ENCODE measurements around the gene THADA. TPM values are rescaled to one million over a fixed set of nuclear protein-coding genes. Genes with fewer than 3 reads are reported as not detected.
"Not testable (repeated sequence)": the region's sequence is repeated elsewhere in the genome, so short reads cannot be mapped to it uniquely, and the experiment has no call there.

The THADA gene
- total RNA-seq, 1 experiment from 2014 or later, result 37.4 TPM

DNA sequence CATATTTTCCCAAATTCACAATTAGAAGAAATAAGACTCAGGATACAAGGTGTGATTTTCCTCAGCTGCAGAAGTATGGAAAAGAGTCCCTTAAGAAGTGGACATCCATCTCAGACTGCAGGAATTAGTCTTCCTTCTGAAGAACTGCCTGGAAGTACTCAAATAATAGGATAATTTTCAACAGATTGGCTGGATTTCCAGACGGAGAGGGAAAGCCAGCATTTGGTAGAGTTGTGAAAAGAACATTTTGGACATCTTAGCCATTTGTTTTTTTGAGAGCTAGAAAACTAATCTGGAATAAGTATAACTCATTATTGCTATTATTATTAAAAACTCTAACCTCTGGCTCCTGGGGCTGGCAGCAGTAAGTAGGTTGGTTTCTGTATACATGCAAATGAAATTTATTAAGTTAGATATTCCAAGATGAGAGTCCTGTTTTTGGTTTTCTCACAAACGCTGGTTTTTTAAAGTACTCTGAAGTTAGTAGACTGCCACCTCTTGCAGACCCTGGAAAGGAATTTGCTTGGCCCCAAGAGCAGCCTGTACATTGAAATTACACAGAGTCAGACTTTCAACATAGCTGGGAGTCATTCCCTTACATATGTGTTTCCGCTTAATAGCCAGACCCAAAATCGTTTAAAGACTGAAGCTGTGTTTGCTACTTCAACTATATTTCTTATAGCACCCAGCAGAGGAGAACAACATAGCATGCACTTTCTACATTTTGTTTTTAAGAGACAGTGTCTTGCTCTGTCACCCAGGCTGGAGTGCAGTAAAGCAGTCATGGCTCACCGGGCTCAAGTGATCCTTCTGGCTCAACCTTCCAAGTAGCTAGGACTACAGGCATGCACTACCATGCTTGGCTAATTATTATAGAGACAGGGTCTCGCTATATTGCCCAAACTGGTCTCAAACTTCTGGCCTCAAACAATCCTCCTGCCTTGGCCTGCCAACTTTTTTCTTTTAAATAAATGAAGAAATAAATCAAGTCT lies 142.4 kb downstream of the THADA start:
- Histone ChIP-seq H3K36me3 (peaks cover 17% of the 10 kb centered on the region), H3K9me3 (no peaks in the 10 kb centered on the region), H3K27me3 (no peaks in the 10 kb centered on the region), H3K4me3 (no peak overlapping the region)
- DNase-seq, result no peak

DNA sequence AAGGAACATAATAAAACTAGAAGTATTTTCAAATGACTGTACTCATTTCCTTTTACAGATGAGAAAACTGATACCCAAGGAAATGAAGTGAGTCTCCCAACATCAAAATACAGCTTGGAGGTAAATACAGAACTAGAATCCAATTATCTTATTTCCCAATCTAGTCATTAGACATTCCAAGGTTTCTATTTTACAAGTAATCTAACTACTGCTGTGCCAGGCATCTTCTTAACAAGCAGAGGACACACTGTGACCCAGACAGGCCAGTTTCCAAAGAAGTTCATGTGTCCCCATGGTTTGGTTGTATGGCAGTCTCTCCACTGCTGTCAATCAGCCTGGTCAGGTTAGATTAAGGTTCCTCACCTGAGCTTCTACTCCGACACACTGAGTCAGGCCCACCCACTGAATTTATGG lies 143.5 kb downstream of the THADA start:
- DNase-seq, result no peak
- H3K9me3 ChIP-seq, result no peaks in the 10 kb centered on the region
- H3K27me3 ChIP-seq, result no peaks in the 10 kb centered on the region
- H3K4me3 ChIP-seq, result no peak overlapping the region
- peaks cover 17% of the 10 kb centered on the region for H3K36me3 ChIP-seq

DNA sequence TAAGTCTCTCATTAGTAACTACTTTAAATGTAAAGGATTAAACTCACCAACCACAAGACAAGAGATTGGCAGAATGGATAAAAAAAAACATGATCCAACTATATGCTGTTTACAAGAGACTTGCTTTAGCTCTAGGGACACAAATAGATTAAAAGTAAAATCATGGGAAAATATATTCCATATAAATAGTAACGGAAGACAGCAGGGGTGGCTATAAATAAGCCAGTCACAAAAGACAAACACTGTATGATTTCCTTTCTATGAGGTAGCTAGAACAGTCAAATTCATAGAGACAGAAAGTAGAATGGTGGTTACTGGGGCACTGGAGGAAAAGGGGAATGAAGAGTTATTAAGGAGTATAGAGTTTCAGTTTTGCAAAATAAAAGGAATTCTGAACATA lies 145.2 kb downstream of the THADA start:
- H3K36me3 ChIP-seq, result peaks cover 17% of the 10 kb centered on the region
- H3K4me3 ChIP-seq, result no peak overlapping the region
- no peaks in the 10 kb centered on the region for H3K27me3 ChIP-seq

DNA sequence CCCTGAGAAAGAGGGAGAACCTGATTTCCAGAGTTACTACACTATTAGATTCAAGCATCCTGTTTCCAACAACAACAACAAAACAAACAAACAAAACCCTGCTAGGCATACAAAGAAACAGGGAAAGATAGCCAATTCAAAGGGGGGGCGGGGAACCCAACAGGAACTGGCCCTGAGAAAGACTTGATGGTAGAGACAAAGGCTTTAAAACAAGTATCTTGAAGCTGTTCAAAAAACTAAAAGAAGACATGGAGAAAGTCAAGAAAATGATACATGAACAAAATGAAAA lies 147.1 kb downstream of the THADA start:
- DNase-seq, result no peak
- peaks cover 17% of the 10 kb centered on the region for H3K36me3 ChIP-seq
- H3K4me3 ChIP-seq, result no peak overlapping the region

More for the DNA sequence above, 145.2 kb downstream of the THADA start:
- no peaks in the 10 kb centered on the region for H3K9me3 ChIP-seq
- DNase-seq, result no peak

DNA sequence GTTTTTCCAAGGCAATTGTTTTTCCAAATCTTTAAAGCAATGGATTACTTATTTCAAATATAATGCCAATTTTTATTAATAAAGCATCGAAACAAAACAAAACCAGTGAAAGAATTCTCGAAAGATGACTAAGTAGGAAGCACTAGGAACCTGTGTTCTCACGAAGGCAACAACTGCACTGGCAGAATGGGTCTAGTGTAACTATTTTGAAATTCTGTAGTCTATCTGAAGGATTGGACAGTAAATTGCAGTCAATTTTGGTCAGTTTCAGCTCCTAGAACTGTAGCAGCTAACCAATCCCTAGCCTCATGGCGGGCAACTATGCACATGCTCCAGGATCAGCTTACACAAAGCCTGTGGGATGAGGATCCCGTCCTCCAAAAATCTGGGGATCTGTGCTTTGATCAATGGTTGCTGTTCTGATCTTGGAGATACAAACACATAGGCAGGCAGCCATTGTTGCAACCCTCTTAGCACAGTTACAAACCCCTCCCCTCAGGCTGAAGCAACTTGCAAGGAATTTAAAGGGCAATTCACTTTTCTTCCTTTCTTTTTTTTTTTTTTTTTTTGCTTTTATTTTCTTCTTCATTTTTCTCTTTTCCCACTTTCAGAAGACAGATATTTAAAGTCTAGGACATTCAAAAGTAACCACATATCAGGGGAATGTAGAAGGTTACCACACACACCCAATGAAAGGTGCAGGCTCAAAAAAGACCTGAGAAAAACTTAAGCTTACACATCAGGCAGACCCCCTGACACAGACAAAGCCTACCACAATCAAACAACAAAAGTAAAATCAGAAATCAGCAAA lies 147.6 kb downstream of the THADA start:
- H3K27me3 ChIP-seq, result no peaks in the 10 kb centered on the region
- H3K36me3 ChIP-seq, result peaks cover 17% of the 10 kb centered on the region
- no peak for DNase-seq
- no peak overlapping the region for H3K4me3 ChIP-seq
- H3K9me3 ChIP-seq, result no peaks in the 10 kb centered on the region

More for the DNA sequence above, 147.1 kb downstream of the THADA start:
- Histone ChIP-seq H3K27me3 (no peaks in the 10 kb centered on the region), H3K9me3 (no peaks in the 10 kb centered on the region)

DNA sequence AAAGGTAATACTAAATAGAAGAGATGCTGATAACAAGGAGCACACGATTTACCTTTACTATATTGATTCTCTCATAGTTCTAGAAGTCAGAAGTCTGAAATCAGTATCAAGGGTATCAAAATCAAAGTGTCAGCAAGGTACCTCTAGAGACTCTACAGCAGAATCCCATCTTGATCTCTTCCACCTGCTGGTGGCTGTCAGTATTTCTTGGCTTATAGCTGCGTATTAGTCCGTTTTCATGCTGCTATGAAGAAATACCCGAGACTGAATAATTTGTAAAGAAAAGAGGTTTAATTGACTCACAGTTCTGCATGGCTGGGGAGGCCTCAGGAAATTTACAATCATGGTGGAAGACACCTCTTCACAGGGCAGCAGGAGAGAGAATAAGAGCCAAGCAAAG lies 149.1 kb downstream of the THADA start:
- H3K9me3 ChIP-seq, H3K36me3 ChIP-seq, DNase-seq, H3K4me3 ChIP-seq, H3K27me3 ChIP-seq: not testable (repeated sequence)

DNA sequence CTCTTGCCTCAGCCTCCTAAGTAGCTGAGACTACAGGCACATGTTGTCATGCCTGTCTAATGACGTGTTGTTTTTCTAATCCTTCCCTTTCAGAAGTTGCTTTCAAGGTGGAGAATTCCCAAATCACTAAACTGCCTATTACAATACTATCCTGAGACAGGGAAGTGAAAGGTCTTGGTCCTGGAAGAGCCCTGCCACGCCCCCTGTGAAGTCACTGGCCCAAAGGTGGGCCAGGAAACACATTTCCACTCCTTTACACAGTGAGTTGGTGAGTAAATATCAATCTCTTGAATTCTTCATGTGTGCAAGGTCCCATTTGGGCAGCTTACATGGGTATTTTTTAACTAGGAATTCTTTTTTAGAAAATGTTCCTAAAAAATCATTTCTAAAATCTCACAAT lies 150.1 kb downstream of the THADA start:
- H3K9me3 ChIP-seq, result no peaks in the 10 kb centered on the region
- H3K4me3 ChIP-seq, result no peak overlapping the region
- no peaks in the 10 kb centered on the region for H3K27me3 ChIP-seq
- DNase-seq, result no peak
- H3K36me3 ChIP-seq, result peaks cover 9% of the 10 kb centered on the region

DNA sequence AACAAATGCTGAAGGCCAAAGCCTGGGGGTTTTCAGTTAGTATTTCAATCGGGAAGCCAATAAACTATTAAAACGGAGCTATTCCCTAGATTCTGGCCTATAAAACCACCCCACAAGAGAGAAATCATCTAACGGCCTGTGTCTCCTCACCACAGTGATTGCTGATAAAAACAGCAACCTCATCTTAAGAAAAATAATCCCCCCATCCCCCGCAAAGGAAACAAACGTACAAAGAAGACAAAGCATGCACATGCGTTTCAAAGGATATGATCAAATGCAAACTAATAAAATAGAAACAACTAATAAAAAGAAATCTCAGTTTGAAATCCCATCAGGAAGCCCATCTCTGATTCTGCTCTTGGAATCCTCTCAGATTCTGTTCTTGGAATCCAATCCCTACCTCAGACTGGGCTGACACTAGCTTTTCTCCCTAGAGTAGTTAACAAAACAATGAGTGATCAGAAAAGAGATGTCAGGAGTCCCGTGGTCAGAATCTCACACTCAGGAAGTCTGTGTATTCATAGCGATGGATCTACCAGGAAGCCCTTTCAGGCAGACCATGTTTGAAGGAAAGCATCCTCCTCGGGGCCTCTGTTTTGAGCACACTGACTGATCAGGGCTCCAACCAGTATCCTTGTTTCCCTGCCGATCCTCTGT lies 150.7 kb downstream of the THADA start:
- Histone ChIP-seq H3K27me3 (no peaks in the 10 kb centered on the region), H3K36me3 (peaks cover 6% of the 10 kb centered on the region), H3K4me3 (no peak overlapping the region), H3K9me3 (no peaks in the 10 kb centered on the region)
- DNase-seq, result no peak

DNA sequence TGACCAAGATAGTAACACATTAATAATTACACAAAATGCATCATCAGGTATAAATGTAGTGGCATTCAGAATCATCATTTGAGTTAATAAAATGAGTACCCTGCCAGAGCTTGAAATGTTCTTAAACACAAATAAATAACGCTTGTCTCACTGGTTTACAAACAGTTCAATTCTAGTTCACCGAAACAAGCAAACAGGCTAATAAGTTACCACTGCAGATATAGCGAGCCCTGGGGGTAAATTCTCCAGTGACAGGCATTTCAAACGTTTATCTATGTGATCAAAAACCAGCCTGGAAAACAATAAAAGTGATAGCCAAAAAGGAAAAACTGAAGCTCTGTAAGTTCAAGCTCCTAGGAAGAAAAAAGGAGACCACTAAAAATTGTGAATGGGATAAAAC lies 152.6 kb downstream of the THADA start:
- H3K36me3 ChIP-seq, result peaks cover 3% of the 10 kb centered on the region; the same call in 1 of the 2 replicates
- H3K4me3 ChIP-seq, result no peak overlapping the region
- DNase-seq, result no peak
- no peaks in the 10 kb centered on the region for H3K9me3 ChIP-seq
- no peaks in the 10 kb centered on the region for H3K27me3 ChIP-seq

DNA sequence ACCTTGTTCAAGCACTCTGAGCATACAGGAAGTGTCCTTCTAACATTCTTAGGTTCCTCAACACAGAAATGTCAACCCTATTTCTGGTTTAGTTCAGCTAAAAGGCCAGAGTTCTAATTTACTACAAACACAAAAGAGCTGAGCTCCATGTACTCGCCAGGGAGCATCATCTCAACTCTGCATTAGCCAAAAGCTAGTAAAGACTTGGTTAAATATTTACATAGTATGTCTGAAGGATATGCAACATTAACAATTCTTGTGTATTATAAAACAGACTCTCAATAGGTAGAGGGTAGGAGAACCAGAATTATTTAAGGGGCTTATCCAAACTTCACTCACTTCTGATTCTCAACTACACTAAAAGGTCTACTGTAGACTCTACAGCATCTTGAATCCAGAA lies 154.6 kb downstream of the THADA start:
- Histone ChIP-seq H3K9me3 (no peaks in the 10 kb centered on the region), H3K36me3 (peaks cover 3% of the 10 kb centered on the region; the same call in 1 of the 2 replicates), H3K27me3 (no peaks in the 10 kb centered on the region), H3K4me3 (no peak overlapping the region)
- DNase-seq, result no peak

DNA sequence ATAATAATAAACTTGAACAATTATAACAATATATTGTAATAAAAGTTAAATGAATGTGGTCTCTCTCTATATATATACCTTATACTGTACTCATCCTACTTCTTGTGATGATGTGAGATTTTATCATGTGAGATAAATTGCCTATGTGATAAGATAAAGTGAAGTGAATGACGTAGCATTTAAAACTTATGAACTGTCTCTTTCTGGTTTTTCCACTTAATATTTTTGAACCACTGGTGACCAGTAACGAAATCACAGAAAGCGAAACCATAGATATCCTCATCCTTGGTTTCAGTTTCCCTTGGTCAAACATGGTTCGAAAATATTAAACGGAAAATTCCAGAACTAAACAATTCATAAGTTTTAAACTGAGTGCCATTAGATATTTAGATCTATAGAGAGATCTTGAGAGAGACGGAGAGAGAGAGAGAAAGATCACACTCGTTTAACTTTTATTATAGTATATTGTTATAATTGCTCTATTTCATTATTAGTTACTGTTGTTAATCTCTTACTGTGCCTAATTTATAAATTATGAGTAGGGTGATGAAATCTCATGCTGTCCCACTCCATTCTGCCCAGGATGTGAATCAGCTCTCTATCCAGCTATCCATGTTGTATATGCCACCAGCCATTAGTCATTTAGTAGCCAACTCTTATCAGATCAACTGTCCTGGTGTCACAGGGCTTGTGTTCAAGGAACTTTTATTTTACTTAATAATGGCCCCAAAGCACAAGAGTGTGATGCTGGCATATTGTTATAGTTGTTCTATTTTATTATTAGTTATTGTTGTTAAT lies 156.8 kb downstream of the THADA start:
- Histone ChIP-seq H3K4me3 (no peak overlapping the region), H3K36me3 (peaks cover 3% of the 10 kb centered on the region; the same call in 1 of the 2 replicates), H3K27me3 (no peaks in the 10 kb centered on the region), H3K9me3 (no peaks in the 10 kb centered on the region)
- no peak for DNase-seq

DNA sequence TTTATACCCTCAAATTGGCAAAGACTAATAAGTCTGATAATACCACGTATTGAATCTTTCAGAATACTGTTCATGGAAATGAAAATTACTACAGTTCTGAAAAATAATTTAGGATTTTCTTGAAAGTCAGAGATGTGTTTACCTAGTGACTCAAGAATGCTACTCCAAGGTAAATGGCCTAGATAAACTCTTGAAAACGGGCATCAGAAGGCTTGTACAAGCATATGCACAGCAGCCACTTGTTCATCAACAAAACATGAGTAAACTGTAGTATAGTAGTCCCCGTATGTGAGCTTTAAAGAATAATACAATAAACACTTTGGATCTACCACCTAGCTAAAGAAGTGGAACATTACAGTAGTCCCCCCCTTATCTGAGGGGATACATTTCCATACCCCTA lies 157.5 kb downstream of the THADA start:
- peaks cover 3% of the 10 kb centered on the region; the same call in 1 of the 2 replicates for H3K36me3 ChIP-seq
- no peak for DNase-seq
- no peaks in the 10 kb centered on the region for H3K27me3 ChIP-seq
- no peak overlapping the region for H3K4me3 ChIP-seq
- H3K9me3 ChIP-seq, result no peaks in the 10 kb centered on the region

DNA sequence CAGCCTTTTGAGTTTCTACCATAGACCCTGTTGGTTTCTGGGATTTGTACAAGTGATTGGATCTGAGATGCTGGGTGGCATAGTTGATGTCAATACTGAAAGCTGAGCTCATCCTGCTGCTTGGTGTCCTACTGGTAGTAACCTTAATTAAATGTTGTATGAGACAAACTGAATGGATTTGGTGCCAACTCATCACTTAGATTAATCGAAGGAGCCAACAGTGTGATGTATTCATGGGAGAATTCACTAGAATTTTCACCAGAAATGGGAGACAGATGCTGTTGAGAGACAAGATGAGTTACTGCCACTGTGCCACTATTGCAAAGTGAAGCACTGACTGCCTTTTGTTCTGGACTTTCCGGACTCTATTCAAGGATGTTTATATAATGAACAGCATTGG lies 158.5 kb downstream of the THADA start:
- H3K36me3 ChIP-seq, result peaks cover 3% of the 10 kb centered on the region; the same call in 1 of the 2 replicates

DNA sequence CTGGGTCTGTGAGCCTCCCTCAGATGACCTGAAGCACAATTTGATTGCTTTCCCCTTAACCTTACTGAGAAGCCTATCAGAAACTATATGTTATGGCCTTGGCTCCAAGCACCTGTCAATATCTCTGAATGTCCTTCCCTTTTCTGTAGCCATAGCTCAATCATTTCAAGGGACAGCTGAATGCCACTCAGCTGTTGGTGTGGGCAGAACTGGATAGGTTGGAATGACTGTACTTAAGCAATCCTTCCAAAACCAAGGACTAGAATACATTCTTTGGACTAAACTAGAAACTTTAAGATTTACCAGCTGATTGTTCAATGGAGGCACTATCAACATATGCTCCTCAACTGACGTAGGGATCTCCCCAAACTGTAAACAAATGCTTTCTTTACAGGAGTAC lies 159.4 kb downstream of the THADA start:
- Histone ChIP-seq H3K27me3 (no peaks in the 10 kb centered on the region), H3K4me3 (no peak overlapping the region), H3K36me3 (no peaks in the 10 kb centered on the region), H3K9me3 (no peaks in the 10 kb centered on the region)
- no peak for DNase-seq

More for the DNA sequence above, 158.5 kb downstream of the THADA start:
- Histone ChIP-seq H3K27me3 (no peaks in the 10 kb centered on the region), H3K4me3 (no peak overlapping the region), H3K9me3 (no peaks in the 10 kb centered on the region)
- DNase-seq, result no peak

DNA sequence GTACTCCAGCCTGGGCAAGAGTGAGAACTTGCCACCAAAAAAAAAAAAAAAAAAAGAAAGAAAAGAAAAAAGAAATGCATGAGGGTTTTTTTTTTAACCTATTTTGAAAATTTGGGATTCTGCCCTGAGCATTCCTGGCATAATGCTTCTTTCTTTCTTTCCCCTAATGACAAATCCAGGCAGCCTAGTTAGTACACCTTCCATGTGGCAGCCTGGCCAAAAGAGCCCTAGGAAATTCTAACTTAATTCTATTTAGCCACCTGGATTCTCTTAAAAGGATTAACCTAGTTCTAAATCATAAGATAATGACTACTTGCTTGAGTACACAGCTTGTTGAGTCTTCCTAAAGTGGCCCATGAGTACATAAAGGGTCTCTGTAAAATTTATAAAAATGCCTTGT lies 160.1 kb downstream of the THADA start:
- Histone ChIP-seq H3K4me3 (no peak overlapping the region), H3K36me3 (no peaks in the 10 kb centered on the region), H3K9me3 (no peaks in the 10 kb centered on the region), H3K27me3 (no peaks in the 10 kb centered on the region)
- DNase-seq, result no peak

DNA sequence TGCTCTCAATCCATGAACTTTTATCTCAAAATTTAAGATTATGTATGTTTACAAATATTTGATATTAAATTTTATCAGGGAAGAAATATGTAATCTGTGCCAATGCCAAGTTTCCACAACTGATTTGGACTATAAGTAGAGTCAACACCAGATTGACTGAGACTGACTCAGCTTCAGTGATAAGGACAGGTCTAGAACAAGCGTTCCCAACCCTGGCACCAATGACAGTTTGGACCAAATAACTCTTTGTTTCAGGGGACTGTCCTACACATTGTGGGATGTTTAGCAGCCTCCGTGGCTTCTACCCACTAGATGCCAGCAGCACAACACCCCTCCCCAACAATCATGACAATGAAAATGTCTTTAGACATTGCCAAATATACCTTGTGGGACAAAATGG lies 165.3 kb downstream of the THADA start:
- Histone ChIP-seq H3K36me3 (peaks cover 5% of the 10 kb centered on the region), H3K27me3 (no peaks in the 10 kb centered on the region), H3K4me3 (no peak overlapping the region), H3K9me3 (no peaks in the 10 kb centered on the region)
- DNase-seq, result no peak

Data from MG63 (cell line).